Activated T-cell treated with anti-CD3 and anti-CD28 coated beads for 1 hour (primary cell): ENCODE measurements around the gene RBM41.

ENCODE experiments used
- DNase-seq: peaks from one replicate; pipeline ENCODE4 v3.0.0-alpha.2; 2020; ENCODE audit warnings: low read depth

The RBM41 gene

DNA sequence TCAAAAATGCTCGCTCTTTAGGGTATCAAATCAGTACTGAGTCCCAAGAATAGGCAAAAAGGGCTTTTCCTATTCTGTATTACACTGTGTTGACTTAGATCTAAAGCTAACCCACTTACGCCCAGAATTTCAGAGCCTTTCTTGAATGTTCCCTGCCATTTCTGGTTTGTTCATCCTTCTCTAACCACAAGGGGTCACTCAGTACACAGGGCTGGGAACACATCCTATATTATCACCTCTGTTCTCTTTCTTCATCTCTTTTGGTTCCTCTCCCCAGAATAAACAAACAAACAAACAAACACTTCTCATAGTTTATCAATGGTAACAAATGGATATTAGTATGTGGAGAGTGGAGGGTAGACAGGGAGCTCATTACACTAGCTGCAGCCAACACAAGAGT is 93.1 kb downstream of the RBM41 start:
- no peak for DNase-seq

DNA sequence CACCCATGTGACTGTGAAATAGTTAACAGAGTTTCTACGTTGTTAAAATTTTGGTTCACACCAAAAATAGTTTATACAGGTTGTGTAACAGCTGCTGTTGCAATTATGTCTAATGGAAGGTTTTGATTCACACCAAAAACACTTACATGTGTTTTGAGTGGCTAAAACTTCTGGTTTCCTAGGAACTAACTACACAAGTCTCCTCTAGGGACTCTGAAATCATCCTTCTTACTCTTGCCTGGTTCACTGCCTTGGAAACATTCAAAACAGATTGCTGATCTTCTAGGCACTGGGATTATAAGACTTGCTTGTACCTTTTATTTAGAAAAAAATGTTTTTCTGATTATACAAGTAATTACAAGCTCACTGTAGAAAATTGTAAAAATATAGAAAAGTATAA is 103.7 kb downstream of the RBM41 start:
- DNase-seq: no peak
